Measurements from ENCODE around the gene OR8B4. TPM values are rescaled to one million over a fixed set of nuclear protein-coding genes. Genes with fewer than 3 reads are reported as not detected.
A peak's percentile ranks its signal among the peaks of the same experiment; 100 is the strongest.
"Not testable (repeated sequence)": the region's sequence is repeated elsewhere in the genome, so short reads cannot be mapped to it uniquely, and the experiment has no call there.

Gene OR8B4
- total RNA-seq, 1 experiment from 2014 or later, result not detected

DNA sequence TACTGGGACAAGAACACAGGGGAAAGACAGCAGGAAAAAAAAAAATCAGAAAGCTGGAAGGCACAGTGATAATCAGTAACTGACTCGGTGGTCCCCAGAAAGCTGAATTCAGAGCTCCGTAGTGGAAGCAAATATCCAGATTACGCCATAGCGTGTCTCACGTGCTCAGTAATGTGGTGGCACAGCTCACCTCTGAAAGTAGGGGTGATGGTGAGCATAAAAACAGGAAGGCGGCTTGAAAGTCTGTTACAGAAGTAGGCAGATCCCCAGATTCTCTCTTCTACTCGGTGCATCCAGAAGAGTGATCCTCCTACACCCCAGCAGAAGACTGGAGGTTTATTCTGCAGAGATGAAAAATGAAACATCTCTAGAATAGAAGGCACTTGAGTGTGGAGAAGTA is 14.8 kb downstream of the OR8B4 start:
- POLR2A ChIA-PET (ENCODE audit: low non-redundant PET), result no interaction called here
- CTCF ChIA-PET, result no interaction called here
- H3K36me3 ChIP-seq (ENCODE audit: insufficient read depth, low read length, poor library complexity, severe bottlenecking), result no peaks in the 10 kb centered on the region
- BruUV-seq (replicated peaks), result no TSS peak
- no peak overlapping the region for H3K4me3 ChIP-seq (ENCODE audit: low read depth, low read length, poor library complexity, severe bottlenecking)
- no peak for DNase-seq (ENCODE audit: low spot score)
- H3K27ac ChIP-seq (ENCODE audit: low read depth, low read length, poor library complexity, severe bottlenecking), result no peak overlapping the region
- H3K4me1 ChIP-seq (ENCODE audit: insufficient read depth, low read length, poor library complexity, severe bottlenecking), result peaks cover 20% of the 10 kb centered on the region
- TF ChIP-seq, protein P1, sequence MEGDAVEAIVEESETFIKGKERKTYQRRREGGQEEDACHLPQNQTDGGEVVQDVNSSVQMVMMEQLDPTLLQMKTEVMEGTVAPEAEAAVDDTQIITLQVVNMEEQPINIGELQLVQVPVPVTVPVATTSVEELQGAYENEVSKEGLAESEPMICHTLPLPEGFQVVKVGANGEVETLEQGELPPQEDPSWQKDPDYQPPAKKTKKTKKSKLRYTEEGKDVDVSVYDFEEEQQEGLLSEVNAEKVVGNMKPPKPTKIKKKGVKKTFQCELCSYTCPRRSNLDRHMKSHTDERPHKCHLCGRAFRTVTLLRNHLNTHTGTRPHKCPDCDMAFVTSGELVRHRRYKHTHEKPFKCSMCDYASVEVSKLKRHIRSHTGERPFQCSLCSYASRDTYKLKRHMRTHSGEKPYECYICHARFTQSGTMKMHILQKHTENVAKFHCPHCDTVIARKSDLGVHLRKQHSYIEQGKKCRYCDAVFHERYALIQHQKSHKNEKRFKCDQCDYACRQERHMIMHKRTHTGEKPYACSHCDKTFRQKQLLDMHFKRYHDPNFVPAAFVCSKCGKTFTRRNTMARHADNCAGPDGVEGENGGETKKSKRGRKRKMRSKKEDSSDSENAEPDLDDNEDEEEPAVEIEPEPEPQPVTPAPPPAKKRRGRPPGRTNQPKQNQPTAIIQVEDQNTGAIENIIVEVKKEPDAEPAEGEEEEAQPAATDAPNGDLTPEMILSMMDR (conservative IDR thresholded peaks at IDR 0.05; ENCODE audit: low read depth, low read length), result no peak
- TF ChIP-seq EZH2 (IDR thresholded peaks at IDR 0.05; ENCODE audit: borderline replicate concordance, low read depth, low read length, poor library complexity, severe bottlenecking), result no peak
- intact Hi-C loops (cut with micrococcal nuclease; ENCODE audit: unreplicated experiment), result loop anchor here (5.0 to 10.0 kb wide), 3 partner anchors 338 to 455 kb away; partner anchors contain the start of genes ESAM and ROBO3
- H3K27me3 ChIP-seq (replicated peaks; ENCODE audit: insufficient read depth, low read depth, low read length, poor library complexity), result no peaks in the 10 kb centered on the region
- no peaks in the 10 kb centered on the region for H3K9me3 ChIP-seq (ENCODE audit: low read depth, low read length, poor library complexity, severe bottlenecking)

DNA sequence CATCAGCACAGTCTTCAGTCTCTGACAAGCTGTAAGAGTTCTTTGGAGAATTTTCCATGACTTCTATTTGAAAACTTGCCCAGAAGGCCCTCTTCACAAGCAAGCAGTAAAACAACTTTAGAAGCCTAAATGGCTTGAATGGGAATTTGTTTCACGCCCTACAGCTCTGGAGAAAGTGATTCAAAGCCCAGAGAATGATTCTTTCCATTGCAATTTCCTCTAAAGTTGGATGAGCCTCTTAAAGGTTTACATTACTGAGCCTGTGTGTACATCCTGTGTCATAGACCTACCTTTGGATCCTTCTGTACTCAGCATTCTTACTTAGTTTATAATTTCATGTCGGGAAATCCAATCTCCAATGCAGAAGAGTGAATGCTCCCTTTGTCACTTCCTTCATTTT is 19.1 kb downstream of the OR8B4 start:
- peak overlapping the region; percentile 60 for H3K27ac ChIP-seq (ENCODE audit: low read depth, low read length, poor library complexity, severe bottlenecking)
- peak; percentile 30 for DNase-seq (ENCODE audit: low spot score)
- TF ChIP-seq EZH2 (IDR thresholded peaks at IDR 0.05; ENCODE audit: borderline replicate concordance, low read depth, low read length, poor library complexity, severe bottlenecking), result no peak
- TF ChIP-seq, protein P1 (conservative IDR thresholded peaks at IDR 0.05; ENCODE audit: low read depth, low read length), result no peak
- POLR2A ChIA-PET (ENCODE audit: low non-redundant PET), result no interaction called here
- BruUV-seq (replicated peaks), result no TSS peak
- no peaks in the 10 kb centered on the region for H3K36me3 ChIP-seq (ENCODE audit: insufficient read depth, low read length, poor library complexity, severe bottlenecking)
- CTCF ChIA-PET, result no interaction called here
- H3K9me3 ChIP-seq (ENCODE audit: low read depth, low read length, poor library complexity, severe bottlenecking), result no peaks in the 10 kb centered on the region
- H3K27me3 ChIP-seq (replicated peaks; ENCODE audit: insufficient read depth, low read depth, low read length, poor library complexity), result no peaks in the 10 kb centered on the region
- peaks cover 21% of the 10 kb centered on the region for H3K4me1 ChIP-seq (ENCODE audit: insufficient read depth, low read length, poor library complexity, severe bottlenecking)
- intact Hi-C loops (cut with micrococcal nuclease; ENCODE audit: unreplicated experiment), result loop anchor here (5.0 to 10.0 kb wide), 2 partner anchors 333 to 459 kb away; partner anchors contain the start of gene ROBO3
- H3K4me3 ChIP-seq (ENCODE audit: low read depth, low read length, poor library complexity, severe bottlenecking), result no peak overlapping the region

DNA sequence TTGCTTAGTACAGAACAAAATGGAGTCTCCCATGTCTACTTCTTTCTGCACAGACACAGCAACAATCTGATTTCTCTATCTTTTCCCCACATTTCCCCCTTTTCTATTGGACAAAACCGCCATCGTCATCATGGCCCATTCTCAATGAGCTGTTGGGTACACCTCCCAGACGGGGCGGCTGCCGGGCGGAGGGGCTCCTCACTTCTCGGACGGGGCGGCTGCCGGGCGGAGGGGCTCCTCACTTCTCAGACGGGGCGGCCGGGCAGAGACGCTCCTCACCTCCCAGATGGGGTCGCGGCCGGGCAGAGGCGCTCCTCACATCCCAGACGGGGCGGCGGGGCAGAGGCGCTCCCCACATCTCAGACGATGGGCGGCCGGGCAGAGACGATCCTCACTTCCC is 21.5 kb downstream of the OR8B4 start:
- peaks cover 21% of the 10 kb centered on the region for H3K4me1 ChIP-seq (ENCODE audit: insufficient read depth, low read length, poor library complexity, severe bottlenecking)
- intact Hi-C loops (cut with micrococcal nuclease; ENCODE audit: unreplicated experiment), result loop anchor here (10.0 kb wide), 1 partner anchor 462 kb away; the partner anchor contains the start of gene ROBO3
- BruUV-seq (replicated peaks), result not testable (repeated sequence)

DNA sequence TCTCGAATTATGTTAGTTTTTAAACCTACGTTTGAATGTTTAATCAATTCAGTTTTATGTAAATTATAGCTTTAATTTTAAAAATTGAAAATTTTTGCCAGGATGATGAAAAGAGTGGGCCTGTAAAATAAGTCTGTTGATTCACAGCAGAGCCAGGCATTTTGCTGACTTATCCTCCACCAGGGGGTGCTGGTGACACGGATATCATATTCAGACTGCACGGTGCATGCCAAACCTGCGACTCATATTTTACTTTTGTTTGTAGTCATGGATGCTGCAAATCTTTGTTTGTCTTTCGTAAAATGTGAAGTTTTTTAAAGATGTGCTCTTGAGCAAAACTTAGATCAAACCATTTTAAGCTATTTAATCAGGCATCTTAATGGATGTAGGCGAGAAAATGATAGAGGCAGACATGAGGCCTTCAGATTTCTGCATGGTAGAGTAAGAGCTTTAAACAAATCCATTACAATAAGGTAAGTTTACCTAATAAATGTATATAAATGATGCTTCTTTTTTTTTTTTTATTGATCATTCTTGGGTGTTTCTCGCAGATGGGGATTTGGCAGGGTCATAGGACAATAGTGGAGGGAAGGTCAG is 22.2 kb downstream of the OR8B4 start:
- peak; percentile 89 for DNase-seq (ENCODE audit: low spot score)
- BruUV-seq (replicated peaks), result no TSS peak

More for the DNA sequence above, 21.5 kb downstream of the OR8B4 start:
- POLR2A ChIA-PET (ENCODE audit: low non-redundant PET); CTCF ChIA-PET; H3K4me3 ChIP-seq (ENCODE audit: low read depth, low read length, poor library complexity, severe bottlenecking); H3K27me3 ChIP-seq (replicated peaks; ENCODE audit: insufficient read depth, low read depth, low read length, poor library complexity); H3K27ac ChIP-seq (ENCODE audit: low read depth, low read length, poor library complexity, severe bottlenecking); H3K36me3 ChIP-seq (ENCODE audit: insufficient read depth, low read length, poor library complexity, severe bottlenecking); H3K9me3 ChIP-seq (ENCODE audit: low read depth, low read length, poor library complexity, severe bottlenecking); DNase-seq (ENCODE audit: low spot score): not testable (repeated sequence)

More for the DNA sequence above, 22.2 kb downstream of the OR8B4 start:
- CTCF ChIA-PET, result interaction anchor here (0.6 kb wide), 1 partner anchor 42 kb away, joined by 3 read pairs; no protein-coding TSS in a partner anchor
- H3K4me3 ChIP-seq (ENCODE audit: low read depth, low read length, poor library complexity, severe bottlenecking), result no peak overlapping the region
- no peaks in the 10 kb centered on the region for H3K9me3 ChIP-seq (ENCODE audit: low read depth, low read length, poor library complexity, severe bottlenecking)
- TF ChIP-seq EZH2 (IDR thresholded peaks at IDR 0.05; ENCODE audit: borderline replicate concordance, low read depth, low read length, poor library complexity, severe bottlenecking), result no peak
- TF ChIP-seq, protein P1 (conservative IDR thresholded peaks at IDR 0.05; ENCODE audit: low read depth, low read length), result peak; percentile 97
- no peak overlapping the region for H3K27ac ChIP-seq (ENCODE audit: low read depth, low read length, poor library complexity, severe bottlenecking)
- POLR2A ChIA-PET (ENCODE audit: low non-redundant PET), result no interaction called here
- intact Hi-C loops (cut with micrococcal nuclease; ENCODE audit: unreplicated experiment), result loop anchor here (10.0 kb wide), 1 partner anchor 462 kb away; the partner anchor contains the start of gene ROBO3
- peaks cover 21% of the 10 kb centered on the region for H3K4me1 ChIP-seq (ENCODE audit: insufficient read depth, low read length, poor library complexity, severe bottlenecking)
- H3K27me3 ChIP-seq (replicated peaks; ENCODE audit: insufficient read depth, low read depth, low read length, poor library complexity), result no peaks in the 10 kb centered on the region
- H3K36me3 ChIP-seq (ENCODE audit: insufficient read depth, low read length, poor library complexity, severe bottlenecking), result no peaks in the 10 kb centered on the region
